ENCODE data around the gene MXRA7.
"Not testable (repeated sequence)": the region's sequence is repeated elsewhere in the genome, so short reads cannot be mapped to it uniquely, and the experiment has no call there.

MXRA7 gene

DNA sequence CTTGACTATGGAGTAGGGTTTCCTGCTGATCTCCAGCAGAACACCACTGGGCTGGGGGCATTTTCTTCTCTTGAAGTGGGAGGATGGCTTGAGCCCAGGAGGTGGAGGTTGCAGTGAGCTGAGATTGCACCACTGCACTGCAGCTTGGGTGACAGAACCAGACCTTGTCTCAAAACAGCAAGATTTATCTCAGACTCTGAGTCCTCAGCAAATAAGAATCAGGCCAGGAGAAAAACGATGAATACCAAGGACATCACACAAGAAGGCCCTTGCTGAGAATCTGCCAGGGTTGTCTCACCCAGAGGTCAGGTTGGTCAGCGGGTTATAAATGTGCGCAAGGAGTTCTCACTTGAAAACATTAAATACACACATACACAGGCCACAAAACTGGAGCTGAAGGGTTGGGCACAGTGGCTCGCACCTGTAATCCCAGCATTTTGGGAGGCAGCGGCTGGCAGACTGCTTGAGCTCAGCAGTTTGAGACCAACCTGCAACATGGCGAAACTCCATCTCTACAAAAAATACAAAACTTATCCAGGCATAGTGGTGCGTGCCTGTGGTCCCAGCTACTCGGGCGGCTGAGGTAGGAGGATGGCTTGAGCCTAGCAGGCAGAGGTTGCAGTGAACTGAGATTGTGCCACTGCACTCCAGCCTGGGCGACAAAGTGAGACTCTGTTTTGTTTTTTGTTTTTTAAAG, 7.7 kb downstream of the MXRA7 start:
- Histone ChIP-seq H3K79me2 (ENCODE audit: control insufficient read depth, insufficient read depth, low read length, unreplicated experiment) (peaks cover 85% of the 10 kb centered on the region), H2AFZ (ENCODE audit: low read length, unreplicated experiment) (no peak overlapping the region), H3K27ac (ENCODE audit: low read depth, low read length) (no peak overlapping the region), H3K4me1 (ENCODE audit: control insufficient read depth, insufficient read depth, low read length, unreplicated experiment) (peaks cover 44% of the 10 kb centered on the region), H3K27me3 (ENCODE audit: insufficient read depth, low read length) (no peaks in the 10 kb centered on the region), H3K4me3 (ENCODE audit: low read depth, low read length) (no peak overlapping the region), H3K36me3 (ENCODE audit: insufficient read depth, low read length) (no peaks in the 10 kb centered on the region; the same call in 1 of the 2 replicates)

DNA sequence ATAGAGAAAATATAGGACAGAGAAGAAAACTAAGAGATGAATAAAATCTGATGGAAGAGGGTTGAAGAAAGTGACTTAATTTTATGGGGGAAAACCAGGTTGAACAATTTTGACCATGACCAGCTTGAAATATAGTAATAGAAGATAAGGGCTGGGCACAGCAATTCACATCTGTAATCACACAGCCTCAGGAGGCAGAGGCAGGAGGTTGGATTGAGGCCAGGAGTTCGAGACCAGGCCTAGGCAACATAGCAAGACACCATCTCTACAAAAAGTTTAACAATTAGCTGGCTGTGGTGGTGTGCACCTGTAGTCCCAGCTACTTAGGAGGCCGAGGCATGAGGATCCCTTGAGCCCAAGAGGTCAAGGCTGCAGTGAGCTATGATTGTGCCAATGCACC, 8.7 kb downstream of the MXRA7 start:
- no peak overlapping the region for H3K4me3 ChIP-seq (ENCODE audit: low read depth, low read length)
- H3K79me2 ChIP-seq (ENCODE audit: control insufficient read depth, insufficient read depth, low read length, unreplicated experiment) = peaks cover 85% of the 10 kb centered on the region
- no peaks in the 10 kb centered on the region for H3K27me3 ChIP-seq (ENCODE audit: insufficient read depth, low read length)
- H3K4me1 ChIP-seq (ENCODE audit: control insufficient read depth, insufficient read depth, low read length, unreplicated experiment) = peaks cover 47% of the 10 kb centered on the region
- H3K27ac ChIP-seq (ENCODE audit: low read depth, low read length) = peak overlapping the region; percentile 13; the same call in 1 of the 2 replicates
- H2AFZ ChIP-seq (ENCODE audit: low read length, unreplicated experiment) = no peak overlapping the region
- no peaks in the 10 kb centered on the region for H3K36me3 ChIP-seq (ENCODE audit: insufficient read depth, low read length)

DNA sequence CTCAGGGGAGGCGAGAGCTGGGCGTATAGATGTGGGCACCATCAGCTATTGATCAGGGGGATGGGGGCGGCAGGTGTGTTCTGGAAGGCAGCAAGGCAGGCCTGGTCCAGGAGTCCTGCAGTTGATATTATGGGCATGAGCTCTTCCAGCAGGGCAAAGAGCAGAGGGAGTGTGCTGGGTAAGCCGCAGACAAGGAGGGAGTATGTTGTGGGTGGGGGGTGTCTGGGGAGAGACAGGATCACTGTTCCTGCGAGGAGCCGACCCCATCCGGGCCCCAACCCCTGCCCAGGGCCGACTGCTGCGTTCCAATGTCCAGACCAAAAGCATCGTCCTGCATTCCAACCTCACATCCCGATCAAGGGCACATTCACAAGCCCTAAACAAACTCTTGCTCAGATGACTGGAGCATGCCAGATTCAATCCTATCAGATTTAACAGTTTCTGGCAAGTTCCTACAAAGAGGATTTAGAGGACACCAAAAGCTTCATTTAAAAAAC, 9.2 kb downstream of the MXRA7 start:
- no peaks in the 10 kb centered on the region for H3K36me3 ChIP-seq (ENCODE audit: insufficient read depth, low read length)
- H3K27me3 ChIP-seq (ENCODE audit: insufficient read depth, low read length) = no peaks in the 10 kb centered on the region
- peaks cover 53% of the 10 kb centered on the region for H3K4me1 ChIP-seq (ENCODE audit: control insufficient read depth, insufficient read depth, low read length, unreplicated experiment)
- H2AFZ ChIP-seq (ENCODE audit: low read length, unreplicated experiment) = no peak overlapping the region
- peak overlapping the region; percentile 13; the same call in 1 of the 2 replicates for H3K27ac ChIP-seq (ENCODE audit: low read depth, low read length)
- peaks cover 85% of the 10 kb centered on the region for H3K79me2 ChIP-seq (ENCODE audit: control insufficient read depth, insufficient read depth, low read length, unreplicated experiment)
- peak overlapping the region; percentile 64; the same call in 1 of the 2 replicates for H3K4me3 ChIP-seq (ENCODE audit: low read depth, low read length)

DNA sequence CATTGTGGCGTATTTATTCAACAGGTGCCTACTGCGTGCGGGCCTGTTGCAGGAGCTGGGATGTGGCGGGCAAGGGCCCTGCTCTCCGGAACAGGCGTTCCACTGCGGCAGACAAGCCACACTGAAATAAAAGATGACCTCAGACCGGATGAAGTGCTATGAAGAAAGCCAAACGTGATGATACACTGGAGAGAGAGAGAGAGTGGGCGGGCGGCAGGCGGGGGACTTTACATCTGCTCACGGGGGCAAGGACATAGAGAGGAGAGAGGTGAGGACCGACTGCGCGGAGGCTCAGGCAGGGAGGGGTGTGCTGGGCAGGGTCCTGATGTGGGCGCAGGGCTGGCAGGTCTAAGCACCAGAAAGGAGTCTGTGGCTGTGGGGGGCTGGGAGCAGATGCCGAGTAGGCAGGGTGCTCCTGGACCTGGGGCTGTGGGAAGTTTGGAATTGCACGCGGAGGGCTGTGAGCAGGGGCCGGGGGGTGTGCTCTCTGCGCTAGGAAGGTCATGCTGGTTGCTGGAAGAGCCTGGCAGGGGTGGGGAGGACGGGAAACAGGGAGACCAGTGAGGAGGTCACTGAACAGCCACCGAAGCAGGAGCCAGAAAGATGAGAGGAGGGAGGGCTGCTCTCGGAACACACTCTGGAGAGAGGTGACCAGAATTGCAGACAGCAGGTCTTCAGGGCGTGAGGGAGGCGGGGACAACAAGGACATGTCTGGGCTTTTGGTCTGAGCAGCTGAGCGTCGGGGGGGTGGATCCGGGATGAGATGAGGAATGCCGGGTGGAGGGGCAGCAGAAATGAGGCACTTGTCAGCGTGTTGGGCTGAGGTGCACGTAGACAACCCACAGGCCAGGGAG, 9.9 kb downstream of the MXRA7 start:
- peak overlapping the region; percentile 64 for H3K4me3 ChIP-seq (ENCODE audit: low read depth, low read length)
- H3K79me2 ChIP-seq (ENCODE audit: control insufficient read depth, insufficient read depth, low read length, unreplicated experiment) = peaks cover 87% of the 10 kb centered on the region
- H3K4me1 ChIP-seq (ENCODE audit: control insufficient read depth, insufficient read depth, low read length, unreplicated experiment) = peaks cover 55% of the 10 kb centered on the region

DNA sequence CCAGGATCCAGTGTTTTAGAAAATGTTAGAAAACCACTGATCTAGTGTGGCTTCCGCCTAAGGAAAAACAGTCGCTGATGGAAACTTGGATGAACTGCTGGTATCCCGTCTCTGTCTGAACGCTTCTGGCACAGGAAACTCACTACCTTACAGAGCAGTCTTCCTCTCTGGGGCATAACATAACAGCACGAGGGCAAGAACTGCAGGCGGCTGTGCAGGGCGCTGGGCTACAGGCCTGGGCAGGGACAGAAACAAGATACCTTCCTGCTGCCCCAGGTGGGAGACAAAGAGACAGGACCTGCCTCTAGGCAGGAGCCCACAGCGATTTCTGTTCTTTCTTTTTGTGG, 10.5 kb downstream of the MXRA7 start:
- H3K27me3 ChIP-seq (ENCODE audit: insufficient read depth, low read length) = no peaks in the 10 kb centered on the region
- H3K27ac ChIP-seq (ENCODE audit: low read depth, low read length) = peak overlapping the region; percentile 68
- peaks cover 86% of the 10 kb centered on the region for H3K79me2 ChIP-seq (ENCODE audit: control insufficient read depth, insufficient read depth, low read length, unreplicated experiment)
- H3K4me1 ChIP-seq (ENCODE audit: control insufficient read depth, insufficient read depth, low read length, unreplicated experiment) = peaks cover 58% of the 10 kb centered on the region
- peak overlapping the region; percentile 64 for H3K4me3 ChIP-seq (ENCODE audit: low read depth, low read length)
- H2AFZ ChIP-seq (ENCODE audit: low read length, unreplicated experiment) = no peak overlapping the region
- no peaks in the 10 kb centered on the region for H3K36me3 ChIP-seq (ENCODE audit: insufficient read depth, low read length)

More for the DNA sequence above, 9.9 kb downstream of the MXRA7 start:
- Histone ChIP-seq H3K27me3 (ENCODE audit: insufficient read depth, low read length) (no peaks in the 10 kb centered on the region), H3K36me3 (ENCODE audit: insufficient read depth, low read length) (no peaks in the 10 kb centered on the region), H2AFZ (ENCODE audit: low read length, unreplicated experiment) (no peak overlapping the region), H3K27ac (ENCODE audit: low read depth, low read length) (peak overlapping the region; percentile 68)

DNA sequence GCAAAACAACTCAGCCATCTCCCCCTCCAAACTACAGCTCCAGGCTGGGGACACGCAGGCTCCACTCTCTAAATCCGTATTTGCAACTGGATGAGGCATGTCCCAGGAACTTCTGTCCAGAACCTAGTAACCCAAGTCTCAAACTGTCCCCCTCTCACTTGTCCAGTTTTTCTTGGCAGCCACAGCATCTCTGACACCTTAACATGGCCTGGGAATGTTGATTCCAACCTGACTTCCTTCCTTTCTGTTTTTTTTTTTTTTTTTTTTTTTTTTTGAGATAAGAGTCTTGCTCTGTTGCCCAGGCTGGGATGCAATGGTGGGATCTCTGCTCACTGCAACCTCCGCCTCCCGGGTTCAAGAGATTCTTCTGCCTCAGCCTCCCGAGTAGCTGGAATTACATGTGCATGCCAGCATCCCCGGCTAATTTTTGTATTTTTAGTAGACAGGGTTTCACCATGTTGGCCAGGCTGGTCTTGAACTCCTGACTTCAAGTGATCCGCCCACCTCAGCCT, 12.2 kb downstream of the MXRA7 start:
- H3K4me3 ChIP-seq (ENCODE audit: low read depth, low read length); H2AFZ ChIP-seq (ENCODE audit: low read length, unreplicated experiment); H3K27ac ChIP-seq (ENCODE audit: low read depth, low read length); H3K36me3 ChIP-seq (ENCODE audit: insufficient read depth, low read length); H3K27me3 ChIP-seq (ENCODE audit: insufficient read depth, low read length): not testable (repeated sequence)
- peaks cover 67% of the 10 kb centered on the region for H3K4me1 ChIP-seq (ENCODE audit: control insufficient read depth, insufficient read depth, low read length, unreplicated experiment)
- peaks cover 87% of the 10 kb centered on the region for H3K79me2 ChIP-seq (ENCODE audit: control insufficient read depth, insufficient read depth, low read length, unreplicated experiment)

DNA sequence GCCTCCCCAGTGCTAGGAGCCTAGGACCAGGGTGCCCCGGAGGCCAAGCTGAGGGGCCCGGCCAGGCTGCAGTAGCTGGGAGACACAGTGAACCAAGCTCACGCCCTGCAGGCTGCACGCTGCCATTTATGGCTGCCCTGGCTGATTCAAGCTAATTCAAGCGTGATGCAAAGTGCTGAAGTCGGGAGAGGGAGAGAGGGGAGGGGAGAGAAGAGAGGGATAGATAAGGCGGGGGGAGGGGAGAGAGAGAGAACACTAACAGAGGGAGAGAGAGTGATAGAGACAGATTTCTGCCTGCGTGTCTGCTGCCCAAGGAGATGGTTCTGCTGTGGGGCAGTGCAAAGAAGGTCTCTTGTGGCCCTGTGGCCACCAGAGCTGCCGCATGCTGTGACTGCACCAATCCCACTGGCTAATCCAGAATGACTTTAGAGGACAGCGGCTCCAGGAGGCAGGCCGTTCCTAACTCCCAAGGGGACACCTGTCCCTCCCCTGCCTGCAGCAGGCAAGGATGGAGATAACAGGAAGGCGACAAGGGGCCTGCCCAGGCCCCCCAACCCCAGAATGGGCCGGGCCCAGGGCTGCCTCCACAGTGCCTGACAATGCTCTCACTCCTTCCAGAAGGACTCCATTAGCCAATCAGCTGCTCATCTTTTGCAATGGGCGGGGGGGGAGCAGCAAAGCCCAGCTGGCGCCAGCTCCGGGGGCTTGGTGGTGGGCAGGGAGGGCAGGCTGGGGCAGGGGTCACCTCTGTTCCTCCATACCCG, 12.9 kb downstream of the MXRA7 start:
- Histone ChIP-seq H3K27me3 (ENCODE audit: insufficient read depth, low read length) (no peaks in the 10 kb centered on the region), H3K36me3 (ENCODE audit: insufficient read depth, low read length) (no peaks in the 10 kb centered on the region), H3K4me1 (ENCODE audit: control insufficient read depth, insufficient read depth, low read length, unreplicated experiment) (peaks cover 71% of the 10 kb centered on the region), H3K4me3 (ENCODE audit: low read depth, low read length) (no peak overlapping the region), H2AFZ (ENCODE audit: low read length, unreplicated experiment) (no peak overlapping the region), H3K27ac (ENCODE audit: low read depth, low read length) (peak overlapping the region; percentile 82), H3K79me2 (ENCODE audit: control insufficient read depth, insufficient read depth, low read length, unreplicated experiment) (peaks cover 81% of the 10 kb centered on the region)

DNA sequence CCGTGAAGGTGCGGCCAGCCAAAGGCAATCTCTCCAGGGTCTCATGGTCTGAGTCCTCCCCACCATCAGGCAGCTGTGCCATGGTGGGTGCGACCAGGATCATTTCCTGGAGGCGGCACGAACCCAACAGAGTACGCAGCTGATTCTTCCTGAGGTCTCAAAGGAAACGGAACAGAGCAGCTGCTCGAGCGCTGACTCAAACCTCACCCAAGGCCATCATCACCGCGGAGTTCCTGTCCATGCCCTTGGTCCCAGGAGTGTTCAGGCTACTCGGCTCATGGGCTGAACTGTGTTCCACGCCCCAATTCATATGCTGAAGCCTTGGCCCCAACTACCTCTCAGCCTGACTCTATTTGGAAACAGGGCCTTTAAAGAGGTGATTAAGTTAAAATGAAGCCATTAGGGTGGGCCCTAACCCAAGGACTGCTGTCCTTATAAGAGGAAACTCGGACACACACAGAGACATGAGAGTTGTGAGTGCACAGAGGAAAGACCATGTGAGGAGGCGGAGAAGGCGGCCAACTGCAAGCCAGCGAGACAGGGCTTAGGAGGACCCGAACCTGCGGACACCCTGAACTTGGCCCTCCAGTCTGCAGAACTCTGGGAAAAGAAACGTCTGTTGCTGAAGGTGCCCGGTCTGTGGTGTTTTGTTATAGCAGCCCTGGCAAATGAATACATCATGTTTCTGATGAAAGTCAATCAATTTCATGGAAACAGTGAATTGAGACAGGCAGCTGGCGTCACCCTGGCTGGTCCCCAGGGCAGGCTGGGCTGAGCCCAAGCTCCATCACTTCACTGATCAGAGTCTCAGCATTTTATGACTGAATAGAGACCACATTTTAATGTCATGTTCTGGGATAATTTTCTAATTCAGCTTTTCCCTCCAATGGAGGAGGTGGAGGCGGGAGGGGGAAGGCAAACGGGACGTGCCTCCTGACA, 13.7 kb downstream of the MXRA7 start:
- Histone ChIP-seq H3K4me3 (ENCODE audit: low read depth, low read length) (no peak overlapping the region), H3K4me1 (ENCODE audit: control insufficient read depth, insufficient read depth, low read length, unreplicated experiment) (peaks cover 74% of the 10 kb centered on the region), H3K27ac (ENCODE audit: low read depth, low read length) (peak overlapping the region; percentile 82), H3K79me2 (ENCODE audit: control insufficient read depth, insufficient read depth, low read length, unreplicated experiment) (peaks cover 83% of the 10 kb centered on the region), H3K36me3 (ENCODE audit: insufficient read depth, low read length) (no peaks in the 10 kb centered on the region), H2AFZ (ENCODE audit: low read length, unreplicated experiment) (no peak overlapping the region), H3K27me3 (ENCODE audit: insufficient read depth, low read length) (no peaks in the 10 kb centered on the region)

DNA sequence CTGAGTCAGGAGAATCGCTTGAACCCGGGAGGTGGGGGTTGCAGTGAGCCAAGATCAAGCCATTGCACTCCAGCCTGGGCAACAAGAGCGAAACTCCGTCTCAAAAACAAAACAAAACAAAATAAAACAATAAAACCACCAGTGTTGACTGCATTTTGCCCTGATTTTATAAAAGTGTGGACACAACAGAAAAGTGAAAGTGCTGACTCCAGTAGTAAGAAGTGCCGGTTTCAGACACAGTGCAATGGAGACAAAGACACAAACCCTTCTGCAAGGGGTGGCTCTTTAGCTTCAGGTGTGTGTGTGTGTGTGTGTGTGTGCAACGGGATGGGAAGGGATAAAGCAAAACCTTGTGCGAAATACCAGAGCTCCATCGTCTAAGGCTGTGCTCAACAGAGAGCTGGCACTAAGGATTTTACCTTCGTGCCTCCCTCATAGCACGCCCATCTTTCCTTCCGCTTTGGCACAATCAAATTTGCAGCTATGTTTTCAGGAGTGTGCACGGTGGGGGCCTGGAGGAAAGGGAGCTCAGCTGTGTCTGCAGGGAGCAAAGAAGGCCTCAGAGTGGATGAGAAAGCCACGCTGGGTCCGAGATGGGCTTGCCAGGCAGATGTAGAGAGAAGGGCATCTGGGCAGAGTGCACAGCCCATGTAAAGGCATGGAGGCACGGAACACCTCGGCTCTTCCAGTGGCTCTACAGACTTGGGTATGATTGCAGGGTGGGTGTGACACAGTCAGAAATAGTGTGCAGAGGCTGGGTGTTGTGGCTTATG, 15.5 kb downstream of the MXRA7 start:
- Histone ChIP-seq H3K36me3 (ENCODE audit: insufficient read depth, low read length) (no peaks in the 10 kb centered on the region), H3K27me3 (ENCODE audit: insufficient read depth, low read length) (no peaks in the 10 kb centered on the region), H2AFZ (ENCODE audit: low read length, unreplicated experiment) (no peak overlapping the region), H3K4me1 (ENCODE audit: control insufficient read depth, insufficient read depth, low read length, unreplicated experiment) (peaks cover 57% of the 10 kb centered on the region), H3K79me2 (ENCODE audit: control insufficient read depth, insufficient read depth, low read length, unreplicated experiment) (peaks cover 83% of the 10 kb centered on the region), H3K27ac (ENCODE audit: low read depth, low read length) (no peak overlapping the region), H3K4me3 (ENCODE audit: low read depth, low read length) (peak overlapping the region; percentile 43; the same call in 1 of the 2 replicates)
